Measurements from ENCODE around the gene ATP8A2. TPM values are rescaled to one million over a fixed set of nuclear protein-coding genes. Genes with fewer than 3 reads are reported as not detected.

Gene ATP8A2
- total and polyA plus RNA-seq, 2 of the 4 experiments (the other 2 are of a cell fraction), result 0.02 to 0.18 TPM

GRCh38 chr13:25679936-25680335, 308.2 kb downstream of the ATP8A2 start:
- H3K18ac ChIP-seq (ENCODE audit: low read depth, low read length), result no peak overlapping the region
- POLR2A ChIA-PET (ENCODE audit: unreplicated experiment), result no interaction called here
- no TSS peak for BruUV-seq (replicated peaks)
- H2AK9ac ChIP-seq (replicated peaks; ENCODE audit: low read depth, low read length, poor library complexity), result no peak overlapping the region
- CTCF ChIA-PET, result no interaction called here
- H3K56ac ChIP-seq (ENCODE audit: extremely low read depth, insufficient read depth, low read length), result no peak overlapping the region
- H2BK20ac ChIP-seq (ENCODE audit: low read depth, low read length), result no peak overlapping the region
- no peaks in the 10 kb centered on the region for H3K79me1 ChIP-seq (ENCODE audit: low read depth in 1 of 2, low read length in 2 of 2)
- H4K91ac ChIP-seq (ENCODE audit: insufficient read depth, low read depth, low read length), result no peak overlapping the region
- no peaks in the 10 kb centered on the region for H3K4me1 ChIP-seq (ENCODE audit: control insufficient read depth, insufficient read depth, low read length)
- no peak overlapping the region for H3K9ac ChIP-seq (ENCODE audit: low read depth, low read length)
- H2BK120ac ChIP-seq (ENCODE audit: low read depth, low read length), result no peak overlapping the region
- no peak overlapping the region for H3K23ac ChIP-seq (ENCODE audit: low read depth, low read length)
- no peaks in the 10 kb centered on the region for H4K20me1 ChIP-seq (ENCODE audit: insufficient read depth, low read length)
- no peaks in the 10 kb centered on the region; the same call in 1 of the 2 replicates for H3K9me3 ChIP-seq (ENCODE audit: control insufficient read depth, insufficient read depth, low read length)
- no peaks in the 10 kb centered on the region for H3K9me1 ChIP-seq (ENCODE audit: insufficient read depth, low read length)
- DNase-seq (no peak), ATAC-seq (ENCODE audit: low read depth) (no peak)
- H3K36me3 ChIP-seq (ENCODE audit: control insufficient read depth, insufficient read depth, low read length), result no peaks in the 10 kb centered on the region
- no peak overlapping the region for H2AK5ac ChIP-seq (ENCODE audit: low read depth, low read length)
- no peak overlapping the region for H4K5ac ChIP-seq (ENCODE audit: low read depth, low read length)
- no peak overlapping the region for H3K4ac ChIP-seq (ENCODE audit: low read depth, low read length)
- H3K4me3 ChIP-seq (ENCODE audit: insufficient read depth, low read depth, low read length), result no peak overlapping the region
- intact Hi-C loops (cut with micrococcal nuclease), result no loop called here
- in situ Hi-C loops (cut with MboI; ENCODE audit: low sequenced_read_pairs), result no loop called here
- H3K27me3 ChIP-seq (ENCODE audit: control insufficient read depth, insufficient read depth, low read length), result no peaks in the 10 kb centered on the region
- no peak overlapping the region for H3K27ac ChIP-seq (ENCODE audit: insufficient read depth, low read length)
- no peak overlapping the region for H2AFZ ChIP-seq (replicated peaks; ENCODE audit: low read length, poor library complexity)
- dilution Hi-C loops (cut with HindIII; ENCODE audit: low sequenced_read_pairs, unreplicated experiment), result no loop called here
- no peak overlapping the region for H2BK5ac ChIP-seq (ENCODE audit: low read depth, low read length, poor library complexity, severe bottlenecking)
- TF ChIP-seq FOS (IDR thresholded peaks at IDR 0.05; ENCODE audit: low read depth, low read length), result no peak
- no peak for TF ChIP-seq ELK1 (IDR thresholded peaks at IDR 0.05; ENCODE audit: borderline replicate concordance, low read depth, low read length)
- TF ChIP-seq POLR2A (IDR thresholded peaks at IDR 0.05; ENCODE audit: low read depth, low read length), result no peak
- no peak for TF ChIP-seq MAZ (IDR thresholded peaks at IDR 0.05; ENCODE audit: borderline replicate concordance, low read depth, low read length)
- no peak for TF ChIP-seq RAD21 (IDR thresholded peaks at IDR 0.05; ENCODE audit: low read length)
- no peak for TF ChIP-seq USF2 (IDR thresholded peaks at IDR 0.05; ENCODE audit: low read depth, low read length)
- no peak for TF ChIP-seq BHLHE40 (IDR thresholded peaks at IDR 0.05; ENCODE audit: low read depth, low read length)
- TF ChIP-seq MAFK (IDR thresholded peaks at IDR 0.05; ENCODE audit: low read depth, low read length), result no peak
- TF ChIP-seq MXI1 (IDR thresholded peaks at IDR 0.05; ENCODE audit: borderline replicate concordance, low read depth, low read length), result no peak
- no peak for TF ChIP-seq CHD1 (IDR thresholded peaks at IDR 0.05; ENCODE audit: low read depth, low read length)
- no peak for TF ChIP-seq RFX5 (IDR thresholded peaks at IDR 0.05; ENCODE audit: low read depth, low read length)
- no peak for TF ChIP-seq NFE2L2 (IDR thresholded peaks at IDR 0.05; ENCODE audit: low read depth, low read length)
- no peak for TF ChIP-seq CEBPB (IDR thresholded peaks at IDR 0.05; ENCODE audit: low read depth, low read length)
- no peak for TF ChIP-seq RCOR1 (IDR thresholded peaks at IDR 0.05; ENCODE audit: insufficient replicate concordance, low read length)
- no peak for TF ChIP-seq SMC3 (IDR thresholded peaks at IDR 0.05; ENCODE audit: low read depth, low read length)
- no peak for TF ChIP-seq CTCF (conservative IDR thresholded peaks at IDR 0.05; ENCODE audit: low read depth, low read length)
- H3K4me2 ChIP-seq (ENCODE audit: low read depth, low read length), result no peak overlapping the region
- WGBS, 2 experiments (ENCODE audit: extremely low coverage in 2 of 2, insufficient read length in 1 of 2), result no CpG with 5 or more reads among the region's 5 CpGs
- H3K14ac ChIP-seq (replicated peaks; ENCODE audit: low read depth, low read length), result no peak overlapping the region
- no peak overlapping the region for H2BK15ac ChIP-seq (ENCODE audit: low read depth, low read length)
- no peak overlapping the region for H4K8ac ChIP-seq (ENCODE audit: low read depth in 2 of 2, low read length in 2 of 2)
